Stimulated activated CD4-positive, alpha-beta T cell treated with anti-CD3 and anti-CD28 coated beads, Interleukin-1b, Interleukin-23, amount 100 ng/mL, for 24 hours (primary cell): ENCODE results near the gene SH2D2A.

Experiments used
- DNase-seq, 4 experiments: peaks; one replicate each; pipeline ENCODE4 v3.0.0-alpha.2; 2020; ENCODE audit warnings: low read depth in 4 of 4, low spot score in 1 of 4

The SH2D2A gene

GRCh38 chr1:156804572-156805243 lies 11.9 kb downstream of the SH2D2A start:
- no peak for DNase-seq

GRCh38 chr1:156804026-156804425 lies 12.6 kb downstream of the SH2D2A start:
- DNase-seq = no peak

DNA sequence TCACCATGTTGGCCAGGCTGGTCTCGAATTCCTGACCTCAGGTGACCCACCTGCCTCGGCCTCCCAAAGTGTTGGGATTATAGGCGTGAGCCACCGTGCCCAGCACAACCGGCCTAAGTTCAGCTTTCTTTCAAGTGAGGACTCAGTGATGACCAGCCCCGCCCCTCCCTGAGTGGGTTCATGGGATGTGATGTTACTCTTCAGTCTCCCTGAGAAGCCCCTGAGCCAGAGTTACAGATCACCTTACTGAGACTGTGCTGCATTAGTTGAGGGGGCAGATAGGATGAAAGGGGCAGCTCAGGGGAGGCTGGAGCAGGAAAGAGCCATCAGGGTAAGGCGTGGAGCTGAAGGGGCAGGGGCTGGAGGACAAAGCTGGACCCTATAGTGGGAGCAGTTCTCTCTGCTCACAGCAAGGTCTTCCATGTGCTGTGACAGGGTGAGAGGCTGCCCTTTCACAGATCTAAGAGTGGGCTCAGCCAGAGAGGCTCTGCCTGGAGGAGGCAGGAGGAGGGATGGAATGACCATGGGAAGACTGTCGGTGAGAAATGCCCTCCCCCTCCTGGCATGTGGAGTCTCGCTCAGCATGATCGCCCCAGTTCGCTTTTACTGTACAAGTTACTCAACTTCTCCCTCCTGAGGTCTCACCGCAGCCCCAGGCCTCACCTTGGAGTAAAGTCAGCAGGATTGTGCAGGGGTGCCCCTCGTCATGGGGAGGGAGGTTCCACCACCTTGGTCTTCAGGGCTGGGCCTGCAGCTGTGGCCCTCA lies 13.4 kb downstream of the SH2D2A start:
- no peak for DNase-seq

DNA sequence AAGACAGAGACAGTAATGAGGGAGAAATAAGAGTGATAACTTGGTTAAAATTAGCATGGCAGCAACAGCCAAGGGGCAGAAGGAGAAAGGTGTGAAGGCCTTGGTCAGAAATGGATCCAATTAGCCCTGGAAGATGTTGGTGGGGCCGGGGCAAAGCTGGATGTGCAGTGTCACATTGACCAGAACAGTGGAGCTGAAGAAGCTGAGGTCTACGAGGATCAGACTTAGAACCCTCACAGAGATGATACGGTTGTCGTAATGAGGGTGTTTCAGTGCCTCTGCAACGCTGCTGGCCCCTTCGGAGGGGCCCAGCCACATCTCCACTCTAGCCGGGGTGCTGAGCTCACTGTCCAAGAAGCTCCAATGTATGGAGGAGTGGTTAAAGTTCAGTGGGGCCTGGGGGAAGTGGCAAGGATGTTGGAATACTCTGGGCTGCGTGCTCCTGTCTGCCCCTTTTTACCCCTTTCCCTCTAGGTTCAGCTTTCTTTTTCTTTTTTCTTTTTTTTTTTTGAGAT lies 14.2 kb downstream of the SH2D2A start:
- DNase-seq = no peak

- no peak for DNase-seq
These were observed 15.1 kb downstream of the SH2D2A start for GRCh38 chr1:156801409-156802121.

GRCh38 chr1:156797212-156797871 lies 19.3 kb downstream of the SH2D2A start:
- DNase-seq = no peak

DNA sequence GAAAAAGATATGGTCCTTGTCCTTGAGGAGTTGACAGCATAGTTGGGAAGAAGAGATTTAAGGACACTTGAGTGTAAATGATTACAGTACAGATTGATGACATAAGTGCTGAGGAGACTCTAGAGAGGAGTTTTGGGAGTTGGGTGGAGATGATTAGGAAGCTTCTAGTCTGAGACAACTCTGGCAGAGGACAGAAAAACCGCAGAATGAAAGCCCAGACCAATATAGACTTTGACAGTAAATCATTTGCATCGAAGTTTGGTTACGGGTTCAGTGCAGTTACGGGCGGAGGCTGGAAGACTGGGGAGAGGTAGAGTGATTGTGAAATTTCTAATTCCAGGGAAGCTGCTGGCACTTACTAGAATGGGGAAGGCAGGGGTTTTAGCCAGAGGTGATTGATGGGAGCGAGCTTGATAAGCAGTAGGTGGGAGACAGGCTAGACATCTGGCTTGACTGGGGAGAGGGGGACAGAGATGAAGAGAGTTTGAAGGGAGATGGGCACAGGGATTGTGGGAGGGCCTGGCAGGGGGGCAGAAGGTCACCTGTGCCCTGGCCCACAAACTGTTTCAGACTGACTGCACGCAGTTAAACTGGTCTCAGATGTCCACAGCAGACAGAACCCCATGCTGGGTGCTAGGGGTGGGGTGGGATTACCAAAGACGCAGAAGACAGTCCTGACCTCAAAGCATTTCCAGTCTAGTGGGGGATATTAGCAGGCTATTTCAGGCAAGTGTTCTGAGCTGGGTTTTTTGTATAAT lies 20.1 kb downstream of the SH2D2A start:
- DNase-seq = no peak

DNA sequence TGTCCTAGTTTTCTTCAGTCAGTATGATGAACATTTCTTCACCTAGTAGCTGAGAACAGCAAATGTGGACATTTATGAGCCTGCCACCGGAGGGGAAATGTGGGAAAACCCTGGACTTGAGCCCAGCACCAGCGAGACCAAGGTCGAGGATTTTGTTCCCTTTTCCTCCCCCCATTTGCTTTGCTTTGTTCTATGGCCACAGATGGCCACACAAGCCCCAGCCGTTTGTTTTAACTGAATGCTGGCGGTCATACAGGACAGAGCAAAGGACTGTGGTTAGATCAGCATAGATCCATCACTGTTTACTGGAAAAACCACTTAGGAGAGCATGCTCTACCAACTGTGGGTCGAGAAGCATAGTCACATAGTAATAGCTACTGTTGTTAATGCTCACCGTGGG lies 20.9 kb downstream of the SH2D2A start:
- DNase-seq = no peak

GRCh38 chr1:156795374-156795733 lies 21.3 kb downstream of the SH2D2A start:
- no peak for DNase-seq

- no peak for DNase-seq
These were observed 21.9 kb downstream of the SH2D2A start for GRCh38 chr1:156794506-156795373.

DNA sequence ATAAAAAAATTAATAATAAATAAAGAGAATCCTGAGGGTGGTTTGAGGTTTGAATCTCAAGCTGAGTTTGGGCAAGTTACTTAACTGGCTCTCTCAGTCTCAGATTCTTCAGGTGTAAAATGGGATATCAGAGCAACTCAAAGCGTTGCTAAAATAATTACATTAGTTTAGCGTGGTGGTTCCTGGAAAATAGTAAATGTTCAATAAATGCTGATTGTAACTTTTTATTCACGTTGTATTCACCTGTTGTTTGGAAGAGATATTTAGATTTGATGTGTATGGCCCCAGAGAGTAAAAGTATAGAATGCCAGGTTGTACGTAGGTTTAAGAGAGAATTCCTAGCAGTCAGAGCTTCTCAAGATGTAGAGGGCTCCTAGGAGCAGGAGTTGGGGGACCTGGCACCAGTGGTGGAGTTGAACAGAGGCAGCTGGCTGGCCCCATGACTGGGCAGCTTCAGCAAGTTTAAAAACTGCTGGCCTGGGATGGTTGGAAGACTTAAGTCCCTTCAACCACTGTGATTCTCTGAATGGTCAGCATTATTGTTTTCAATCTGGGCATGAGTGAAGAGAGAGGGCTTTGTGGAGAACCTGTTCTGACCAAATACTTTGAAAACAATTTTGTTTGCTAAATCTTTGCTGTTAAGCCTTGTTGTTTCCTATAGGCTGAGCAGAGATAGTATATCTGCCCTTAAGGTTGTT lies 26.9 kb downstream of the SH2D2A start:
- no peak for DNase-seq

DNA sequence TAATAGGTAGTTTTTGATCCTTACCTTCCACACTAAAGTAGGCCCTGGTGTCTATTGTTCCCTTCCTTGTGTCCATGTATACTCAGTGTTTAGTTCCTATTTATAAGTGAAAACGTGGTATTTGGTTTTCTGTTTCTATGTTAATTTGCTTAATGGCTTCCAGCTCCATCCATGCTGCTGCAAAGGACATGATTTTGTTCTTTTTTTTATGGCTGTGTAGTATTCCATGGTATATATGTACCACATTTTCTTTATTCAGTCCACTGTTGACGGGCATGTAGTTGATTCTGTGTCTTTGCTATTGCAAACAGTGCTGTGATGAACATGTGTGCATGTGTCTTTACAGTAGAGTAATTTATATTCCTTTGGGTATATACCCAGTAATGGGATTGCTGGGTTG lies 28.5 kb downstream of the SH2D2A start:
- no peak for DNase-seq

DNA sequence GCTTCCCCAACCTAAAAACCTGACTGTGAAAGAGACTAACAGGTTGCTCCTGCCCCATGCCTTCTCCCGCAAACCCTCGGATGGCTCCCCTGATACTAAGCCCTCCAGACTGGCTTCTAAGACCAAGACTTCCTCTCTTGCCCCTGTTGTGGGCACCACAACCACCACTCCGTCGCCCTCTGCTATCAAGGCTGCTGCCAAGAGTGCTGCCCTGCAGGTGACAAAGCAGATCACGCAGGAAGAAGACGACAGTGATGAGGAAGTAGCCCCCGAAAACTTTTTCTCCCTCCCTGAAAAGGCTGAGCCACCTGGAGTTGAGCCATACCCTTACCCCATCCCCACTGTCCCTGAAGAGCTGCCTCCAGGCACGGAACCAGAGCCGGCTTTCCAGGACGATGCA lies 30.0 kb downstream of the SH2D2A start:
- DNase-seq = no peak

DNA sequence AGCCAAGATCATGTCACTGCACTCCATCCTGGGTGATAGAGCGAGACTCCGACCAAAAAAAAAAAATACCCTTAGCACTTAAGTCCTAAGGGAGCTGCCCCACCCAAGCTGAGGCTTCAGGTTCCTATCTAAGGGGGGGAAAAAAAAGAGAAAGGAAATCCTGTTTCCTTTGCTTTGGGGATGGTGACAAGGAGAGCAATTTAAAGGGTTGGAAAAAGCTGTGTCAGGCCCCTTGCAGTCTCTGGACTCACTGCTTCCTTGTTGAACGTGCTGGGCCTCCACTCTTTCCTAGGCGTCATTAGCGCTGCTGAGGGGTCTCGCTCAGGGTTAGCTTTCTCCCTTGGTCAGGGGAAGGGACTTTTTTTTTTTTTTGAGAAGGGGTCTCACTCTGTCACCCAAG lies 31.2 kb downstream of the SH2D2A start:
- DNase-seq = no peak

- no peak for DNase-seq
These were observed 35.0 kb downstream of the SH2D2A start for GRCh38 chr1:156781585-156782186.

DNA sequence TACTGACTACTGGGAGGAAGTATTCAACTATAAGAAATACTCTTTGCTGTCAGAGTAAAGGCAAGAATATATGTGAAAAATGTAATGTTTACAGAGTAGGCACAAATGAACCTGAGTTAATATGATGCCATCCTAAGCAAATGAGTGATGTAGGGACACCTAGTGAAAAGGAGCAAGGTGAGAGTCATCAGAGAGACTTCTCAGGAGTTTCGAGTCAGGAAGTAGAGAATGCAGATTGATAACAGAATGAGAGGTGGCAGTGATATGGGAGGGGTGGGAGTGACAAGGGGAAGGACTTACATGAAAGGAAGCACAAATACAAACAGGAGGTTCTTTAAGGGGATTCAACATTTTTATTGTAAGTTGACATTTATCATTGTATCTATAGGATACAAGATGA lies 39.1 kb downstream of the SH2D2A start:
- no peak for DNase-seq

DNA sequence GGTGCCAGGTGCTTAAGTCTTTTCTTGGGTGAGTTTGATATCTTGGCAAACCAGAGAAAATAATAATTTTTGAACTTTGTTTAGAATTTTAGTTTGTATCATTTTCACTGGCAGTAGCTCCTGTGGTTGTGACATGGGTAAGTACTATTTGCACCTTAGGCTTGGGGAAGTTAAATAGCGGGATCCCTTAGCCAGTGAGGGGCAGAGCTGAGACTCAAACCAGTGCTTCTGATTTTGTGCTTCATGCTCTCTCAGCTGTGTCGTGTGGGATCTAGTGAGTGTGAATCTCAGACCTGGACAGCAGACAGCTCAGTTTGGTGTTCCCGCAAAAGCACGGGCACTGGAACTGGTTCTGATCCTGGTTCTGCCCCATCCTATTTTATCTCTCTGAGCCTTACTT lies 39.7 kb downstream of the SH2D2A start:
- DNase-seq = no peak

DNA sequence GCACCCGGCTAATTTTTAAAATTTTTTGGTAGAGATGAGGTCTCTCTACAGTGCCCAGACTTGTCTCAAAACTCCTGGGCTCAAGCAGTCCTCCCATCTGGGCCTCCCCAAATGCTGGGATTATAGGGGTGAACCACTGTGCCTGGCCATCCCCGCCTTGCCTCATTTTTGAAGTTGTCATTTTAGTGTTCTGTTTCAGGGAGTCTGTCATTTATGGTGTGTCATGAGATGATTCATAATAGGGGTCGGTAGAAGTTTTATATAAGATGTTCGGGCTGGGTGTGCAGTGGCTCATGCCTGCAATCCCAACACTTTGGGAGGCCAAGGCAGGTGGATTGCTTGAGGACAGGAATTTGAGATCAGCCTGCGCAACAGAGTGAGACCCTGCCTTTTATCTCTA lies 40.8 kb downstream of the SH2D2A start:
- DNase-seq = no peak

DNA sequence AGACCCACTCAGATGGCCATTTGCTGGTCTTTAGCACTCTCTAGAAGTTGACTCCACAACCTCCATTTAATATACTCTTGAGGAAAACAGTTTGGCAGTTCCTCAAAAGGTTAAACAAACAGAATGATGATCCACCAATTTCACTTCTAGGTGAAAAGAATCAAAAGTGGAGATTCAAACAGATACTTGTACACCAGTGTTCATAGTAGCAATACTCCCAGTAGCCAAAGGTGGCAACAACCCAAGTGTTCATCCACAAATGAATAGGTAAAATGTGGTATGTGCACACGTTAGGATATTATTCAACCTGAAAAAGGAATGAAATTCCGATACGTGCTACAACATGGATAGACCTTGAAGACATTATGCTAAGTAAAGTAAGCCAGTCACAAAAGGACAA lies 43.0 kb downstream of the SH2D2A start:
- no peak for DNase-seq
